CD4-positive, alpha-beta T cell treated with Interleukin-10 for 1 hour (primary cell): Measurements from ENCODE around the gene NUAK1.
"Not testable (repeated sequence)": the region's sequence is repeated elsewhere in the genome, so short reads cannot be mapped to it uniquely, and the experiment has no call there.

Source experiments
- DNase-seq: peaks from one replicate; pipeline ENCODE4 v3.0.0-alpha.2; 2020

The NUAK1 gene

DNA sequence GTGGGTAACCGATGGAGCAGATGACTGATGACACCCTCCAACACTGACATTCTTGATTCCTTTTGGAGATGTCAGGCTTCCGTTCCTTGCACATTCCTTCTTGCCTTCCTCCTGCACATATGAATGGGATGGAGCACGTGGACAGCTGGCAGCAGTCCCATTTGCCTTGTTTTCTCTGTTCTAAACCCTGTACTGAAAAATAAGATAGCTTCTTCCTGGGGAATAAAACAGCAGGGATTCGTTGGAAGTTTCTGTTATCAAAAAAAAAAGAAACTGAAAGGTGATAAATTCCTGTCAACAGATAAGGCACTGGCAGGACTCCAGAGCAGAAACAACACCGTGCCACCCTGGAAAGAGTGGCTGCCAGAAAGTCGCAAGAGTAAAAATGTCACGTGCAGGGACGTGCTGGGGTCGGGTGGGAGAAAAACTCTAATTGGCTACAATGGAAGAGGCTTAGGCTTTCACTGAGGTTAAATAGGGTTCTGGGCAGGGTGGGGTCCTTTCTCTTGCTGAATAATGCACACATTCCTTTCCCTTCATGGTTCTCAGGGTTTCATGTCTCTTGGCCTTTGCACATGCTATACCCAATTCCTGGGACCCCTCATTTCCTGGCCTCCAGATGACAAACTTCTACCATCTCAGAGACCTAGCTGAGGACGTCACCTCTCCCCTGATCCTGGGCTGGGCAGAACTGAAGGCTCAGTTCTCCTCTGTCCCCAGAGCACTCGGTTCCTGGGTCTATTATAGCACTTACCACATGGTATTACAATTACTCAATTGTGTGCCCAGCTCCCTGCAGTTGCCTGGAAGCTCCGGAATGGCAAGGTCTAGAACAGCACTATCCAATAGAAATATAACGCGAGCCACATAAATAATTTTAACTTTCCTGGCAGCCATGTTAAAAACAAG, 7.0 kb upstream of the NUAK1 start:
- no peak for DNase-seq

DNA sequence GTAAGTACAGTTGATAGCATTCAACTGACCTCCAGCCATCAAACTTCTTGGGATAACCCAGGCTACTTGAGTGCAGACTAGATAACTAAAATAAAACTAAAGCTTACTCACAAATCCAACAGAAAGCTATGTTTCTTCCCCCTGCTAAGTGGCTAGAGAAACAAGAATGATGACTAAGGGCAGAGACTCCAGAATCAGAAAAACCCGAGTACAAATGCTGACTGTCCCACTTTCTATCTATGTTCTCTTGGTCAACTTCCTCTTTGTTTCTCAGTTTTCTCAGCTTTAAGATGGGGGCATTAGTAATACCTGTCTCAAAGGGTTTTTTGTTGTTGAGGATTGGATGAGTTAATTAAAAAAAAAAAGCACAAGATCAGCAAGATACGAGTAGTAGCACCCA, 6.1 kb upstream of the NUAK1 start:
- no peak for DNase-seq

DNA sequence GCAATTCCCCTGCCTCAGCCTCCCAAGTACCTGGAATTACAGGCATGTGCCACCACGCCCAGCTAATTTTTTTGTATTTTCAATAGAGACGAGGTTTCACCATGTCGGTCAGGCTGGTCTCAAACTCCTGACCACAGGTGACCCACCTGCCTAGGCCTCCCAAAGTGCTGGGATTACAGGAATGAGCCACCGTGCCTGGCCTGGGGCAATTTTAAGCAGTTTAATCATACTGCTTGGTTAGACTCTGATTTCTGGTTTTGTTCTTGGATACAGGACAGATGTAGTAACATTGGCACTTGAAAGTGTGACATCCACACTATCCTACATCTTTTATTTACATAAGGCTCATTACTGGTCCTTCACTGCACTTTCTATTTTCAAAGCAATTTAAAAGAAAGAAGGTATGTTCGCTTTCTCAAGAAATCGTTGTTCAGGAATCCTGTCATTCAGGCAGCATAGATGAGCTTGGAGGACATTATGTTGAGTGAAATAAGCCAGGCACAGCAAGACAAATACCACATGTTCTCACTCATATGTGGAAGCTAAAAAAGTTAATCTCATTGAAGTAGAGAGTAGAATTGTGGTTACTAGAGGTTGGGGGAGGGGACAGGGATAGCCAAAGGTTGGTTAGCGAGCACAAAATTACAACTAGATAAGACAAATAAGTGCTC, 4.0 kb upstream of the NUAK1 start:
- DNase-seq = no peak

DNA sequence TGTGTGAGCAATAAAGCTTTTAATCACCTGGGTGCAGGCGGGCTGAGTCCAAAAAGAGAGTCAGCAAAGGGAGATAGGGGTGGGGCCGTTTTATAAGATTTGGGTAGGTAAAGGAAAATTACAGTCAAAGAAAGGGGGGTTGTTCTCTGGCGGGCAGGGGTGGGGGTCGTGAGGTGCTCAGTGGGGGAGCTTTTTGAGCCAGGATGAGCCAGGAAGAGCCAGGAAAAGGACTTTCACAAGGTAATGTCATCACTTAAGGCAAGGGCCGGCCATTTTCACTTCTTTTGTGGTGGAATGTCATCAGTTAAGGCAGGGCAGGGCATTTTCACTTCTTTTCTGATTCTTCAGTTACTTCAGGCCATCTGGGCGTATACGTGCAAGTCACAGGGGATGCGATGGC, 3.2 kb upstream of the NUAK1 start:
- DNase-seq = not testable (repeated sequence)

DNA sequence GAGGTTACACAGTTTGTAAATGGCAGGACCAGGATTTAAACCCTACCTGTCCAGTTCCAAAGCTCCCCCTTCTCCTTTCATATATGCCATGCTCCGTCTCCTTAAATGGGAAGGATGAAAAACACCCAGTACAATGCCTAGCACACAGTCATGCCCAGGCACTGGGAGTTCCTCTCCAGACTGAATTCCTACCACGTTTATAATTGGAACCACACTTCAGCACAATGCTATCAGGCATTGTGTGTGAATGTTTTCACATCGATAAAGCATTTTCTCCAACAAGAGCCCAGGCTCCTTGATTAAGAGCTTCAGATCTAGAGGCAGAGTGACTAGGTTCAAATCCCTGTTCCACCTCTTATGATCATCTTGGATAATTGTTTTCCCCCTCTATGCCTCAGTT, 2.7 kb upstream of the NUAK1 start:
- DNase-seq = no peak

DNA sequence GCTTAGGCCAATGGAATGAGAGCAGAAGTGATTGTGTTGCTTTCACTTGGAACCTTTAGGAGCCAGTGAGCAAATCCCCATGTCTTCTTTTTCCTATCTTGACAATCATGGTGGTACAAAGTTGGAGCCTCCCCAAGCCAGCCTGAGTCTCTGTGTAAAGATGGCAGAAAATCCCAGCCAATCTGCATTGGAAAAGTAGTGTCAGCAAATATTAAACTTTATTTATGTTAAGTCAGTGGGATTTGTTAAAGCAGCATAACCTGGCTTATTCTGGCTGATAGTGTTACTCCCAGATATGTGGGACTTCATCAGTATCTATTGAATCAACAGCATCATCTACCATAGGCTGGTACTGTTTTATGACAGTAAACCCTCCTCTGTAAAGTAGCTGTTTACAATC, 2.2 kb upstream of the NUAK1 start:
- no peak for DNase-seq

DNA sequence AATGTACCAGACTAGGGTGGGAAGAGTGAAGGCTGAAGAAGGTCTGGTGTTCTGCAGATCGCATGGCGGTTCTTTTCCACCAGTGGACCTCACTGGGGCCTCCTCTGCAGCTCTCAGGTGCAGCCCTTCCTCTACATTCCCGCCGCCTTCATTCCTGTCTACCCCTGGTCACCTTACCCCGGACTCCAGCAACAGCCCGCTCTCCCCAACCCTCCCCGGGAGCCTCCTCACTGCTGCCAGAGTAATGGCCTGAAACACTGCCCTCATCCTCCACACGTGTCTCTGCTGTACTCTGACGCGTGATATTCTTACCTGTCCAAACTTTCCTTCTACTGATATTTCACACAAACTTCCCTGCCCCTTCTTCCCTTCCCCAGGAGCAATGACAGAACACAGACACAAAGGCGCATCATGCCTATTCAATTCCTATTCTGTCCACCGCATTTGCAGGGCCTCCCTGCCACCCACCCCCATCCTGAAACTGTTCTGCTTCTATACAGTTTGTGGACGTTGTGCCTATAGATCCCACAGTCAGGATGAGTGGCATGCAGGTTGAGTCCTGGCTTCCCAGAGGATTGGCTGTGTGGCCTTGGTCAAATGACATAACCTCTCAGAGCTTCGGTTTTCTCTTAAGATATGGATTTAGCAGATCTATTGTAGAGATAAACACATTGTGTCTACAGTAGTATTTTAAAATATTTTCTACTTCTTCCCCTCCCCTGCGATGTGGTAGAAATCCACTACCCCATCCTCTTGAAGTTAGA, 1.7 kb upstream of the NUAK1 start:
- DNase-seq = no peak

DNA sequence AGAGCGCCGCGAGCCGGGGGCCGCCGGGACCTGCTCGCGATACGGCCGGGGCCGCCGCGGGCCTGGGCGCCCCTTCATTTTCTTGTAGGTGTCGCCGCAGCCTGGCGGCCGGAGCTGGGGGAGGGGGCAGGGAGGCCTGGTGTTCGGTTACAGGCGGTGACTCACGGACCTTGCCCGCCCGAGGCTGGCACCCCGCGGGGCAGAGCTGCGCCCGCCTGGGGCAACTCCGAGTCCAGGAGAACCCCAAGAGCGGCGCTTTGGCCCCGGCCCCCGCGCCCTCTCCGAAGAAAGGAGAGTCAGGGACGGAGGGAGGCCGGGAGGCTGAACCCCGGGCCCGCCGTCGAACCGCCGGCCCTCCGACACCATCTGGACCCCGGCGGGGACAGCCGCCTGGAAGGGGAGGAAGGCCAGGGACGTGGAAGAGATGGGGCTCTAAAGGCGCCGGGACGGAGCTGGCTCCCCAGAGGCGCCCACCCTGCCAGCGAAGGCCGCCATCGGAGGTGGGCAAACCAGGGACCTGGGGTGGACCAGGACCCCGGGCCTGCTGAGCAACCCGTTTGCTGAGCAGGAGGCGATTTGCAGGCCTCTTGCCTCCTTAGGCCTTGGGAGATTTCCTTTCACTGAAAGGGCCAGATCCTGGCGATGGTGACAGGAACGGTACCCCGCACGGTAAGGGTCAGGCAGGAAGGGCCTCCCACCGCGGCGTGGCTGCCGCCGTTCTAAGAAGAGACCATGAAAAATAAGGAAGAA, 843 bp upstream of the NUAK1 start:
- no peak for DNase-seq

DNA sequence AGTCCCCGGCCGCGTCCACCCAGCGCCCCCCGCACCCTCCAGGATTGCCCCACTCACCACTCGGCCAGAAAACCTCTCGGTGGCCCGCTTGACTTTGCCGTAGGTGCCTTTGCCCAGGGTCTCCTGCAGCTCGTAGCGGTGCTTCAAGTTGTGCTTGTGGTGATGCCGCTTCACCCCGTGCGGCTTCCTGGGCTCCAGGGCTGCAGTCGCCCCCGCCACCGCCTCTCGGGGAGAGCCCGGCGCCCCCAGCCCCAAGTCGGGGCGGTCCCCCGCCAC, 459 bp downstream of the NUAK1 start:
- no peak for DNase-seq

DNA sequence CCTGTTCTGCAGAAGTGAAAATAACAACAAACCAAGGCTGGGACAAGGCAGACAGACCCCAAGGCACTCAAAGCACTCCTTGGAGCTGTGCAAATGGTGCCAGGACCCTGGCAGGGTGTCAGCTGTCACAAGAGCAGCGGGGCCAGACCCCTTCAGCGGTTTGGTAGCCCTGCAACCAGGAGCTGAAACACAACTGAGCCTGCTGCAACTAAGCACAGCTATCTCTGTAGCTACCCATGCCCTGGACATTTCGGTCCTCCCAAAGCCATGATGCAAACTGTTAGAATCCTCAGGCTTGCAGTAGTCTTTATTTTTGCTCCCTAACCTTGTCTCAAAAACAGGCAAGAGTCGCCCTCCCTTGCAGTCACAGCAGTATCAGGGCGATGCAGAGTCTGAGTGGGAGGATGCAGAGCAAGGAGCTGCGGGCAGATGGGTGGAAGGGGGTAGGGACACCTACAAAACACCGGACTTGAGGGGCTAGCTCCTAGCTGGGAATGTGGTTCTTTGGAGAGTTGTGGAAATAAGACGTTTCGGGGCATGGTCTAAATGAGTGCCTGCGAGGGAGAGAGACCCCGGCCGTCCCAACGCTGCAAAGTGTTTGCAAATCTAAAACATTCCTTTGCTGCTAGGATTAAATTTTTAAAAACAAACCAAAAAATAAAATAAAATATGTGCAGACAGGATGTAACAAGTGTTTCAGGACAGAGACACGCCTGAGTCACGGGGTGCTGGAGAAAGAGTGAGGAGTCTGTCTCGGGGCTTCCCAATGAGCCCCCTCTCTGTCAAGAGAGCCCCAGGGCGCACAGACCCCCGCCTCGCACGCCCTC, 1.0 kb downstream of the NUAK1 start:
- DNase-seq = no peak

DNA sequence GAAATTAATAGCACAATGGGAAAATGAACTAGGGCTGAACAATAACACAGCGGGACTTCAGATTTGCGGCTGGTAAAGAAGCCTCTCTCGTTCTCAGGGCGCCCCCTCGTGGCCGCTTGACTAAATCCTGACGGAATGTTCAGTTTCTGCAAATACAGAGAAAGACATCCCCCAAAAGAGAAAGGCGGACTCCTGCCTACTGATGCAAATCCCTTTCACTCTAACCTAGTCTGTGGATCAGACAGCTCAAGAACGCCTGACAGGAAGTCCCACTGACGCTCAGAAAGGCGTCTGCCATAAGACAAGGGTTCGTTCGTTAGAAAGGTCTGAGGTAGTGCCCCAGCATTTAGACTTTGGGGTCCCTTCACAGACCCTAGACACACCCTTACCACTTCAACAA, 2.5 kb downstream of the NUAK1 start:
- peak; percentile 64 for DNase-seq

DNA sequence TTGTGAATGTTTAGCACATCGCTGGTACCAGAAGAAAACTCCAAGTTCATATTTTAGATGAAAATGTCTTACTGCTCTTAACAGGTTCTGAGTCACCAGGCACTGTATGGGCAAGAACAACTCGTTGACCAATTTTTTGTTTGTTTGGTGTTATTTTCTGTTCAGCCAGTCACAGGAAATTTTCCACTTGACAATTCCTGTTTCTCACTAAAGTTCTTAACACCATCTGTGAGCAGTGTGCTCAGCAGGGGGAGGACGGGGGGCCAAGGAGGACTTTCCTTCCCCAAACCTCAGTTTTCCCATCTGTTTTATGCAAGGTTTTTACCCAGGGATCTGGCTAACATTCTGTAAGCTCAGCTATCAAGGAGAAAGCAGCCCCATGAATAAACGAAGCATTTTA, 3.0 kb downstream of the NUAK1 start:
- DNase-seq = no peak

DNA sequence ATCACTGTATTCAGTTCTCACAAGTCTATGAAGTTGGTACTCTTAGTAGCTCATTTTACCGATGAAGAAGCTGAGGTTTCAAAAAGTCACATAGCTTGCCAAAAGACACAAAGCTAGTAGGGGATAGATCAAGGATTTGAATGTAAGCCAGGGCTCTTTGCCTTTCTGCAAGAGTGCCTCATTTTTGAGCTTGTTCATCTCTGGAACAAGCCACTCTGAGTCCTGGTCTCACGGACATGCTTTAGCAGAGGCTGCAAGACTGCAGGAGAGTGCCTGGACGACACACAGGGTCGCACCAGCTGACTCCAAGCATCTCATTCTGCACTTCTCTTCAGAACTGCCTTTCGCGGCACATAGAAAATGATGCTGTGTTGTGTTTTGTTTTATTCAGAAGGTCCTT, 3.7 kb downstream of the NUAK1 start:
- no peak for DNase-seq

DNA sequence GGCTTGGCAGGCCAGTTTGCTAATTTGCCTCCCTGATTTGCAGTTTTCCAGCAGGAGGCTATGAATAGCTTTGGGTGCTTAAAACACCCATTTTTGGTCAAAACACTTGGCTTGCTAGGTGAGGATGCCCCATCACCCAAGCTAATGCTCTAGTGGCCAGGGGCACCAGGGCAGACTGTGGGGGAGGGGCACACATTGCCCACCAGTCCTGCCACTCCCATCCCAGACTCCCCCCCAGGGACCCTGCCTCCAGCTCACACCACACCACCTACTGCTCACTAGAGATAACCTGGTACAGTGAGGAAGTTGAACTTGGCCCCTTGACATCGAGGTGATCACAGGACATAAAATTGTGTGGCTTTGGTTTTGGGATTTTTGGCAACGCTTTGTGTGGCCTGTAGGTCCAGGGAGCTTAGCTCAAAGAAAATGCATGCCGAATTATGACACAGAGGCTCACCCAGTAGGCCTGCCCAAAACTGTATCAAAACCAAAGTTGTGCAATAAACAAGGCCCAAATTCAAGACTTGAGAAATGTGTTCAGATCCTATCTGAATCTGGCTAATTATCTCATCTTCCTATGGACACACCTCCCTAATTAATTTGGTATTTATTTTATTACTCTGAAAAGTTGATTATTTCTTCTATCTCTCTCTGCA, 4.3 kb downstream of the NUAK1 start:
- no peak for DNase-seq

DNA sequence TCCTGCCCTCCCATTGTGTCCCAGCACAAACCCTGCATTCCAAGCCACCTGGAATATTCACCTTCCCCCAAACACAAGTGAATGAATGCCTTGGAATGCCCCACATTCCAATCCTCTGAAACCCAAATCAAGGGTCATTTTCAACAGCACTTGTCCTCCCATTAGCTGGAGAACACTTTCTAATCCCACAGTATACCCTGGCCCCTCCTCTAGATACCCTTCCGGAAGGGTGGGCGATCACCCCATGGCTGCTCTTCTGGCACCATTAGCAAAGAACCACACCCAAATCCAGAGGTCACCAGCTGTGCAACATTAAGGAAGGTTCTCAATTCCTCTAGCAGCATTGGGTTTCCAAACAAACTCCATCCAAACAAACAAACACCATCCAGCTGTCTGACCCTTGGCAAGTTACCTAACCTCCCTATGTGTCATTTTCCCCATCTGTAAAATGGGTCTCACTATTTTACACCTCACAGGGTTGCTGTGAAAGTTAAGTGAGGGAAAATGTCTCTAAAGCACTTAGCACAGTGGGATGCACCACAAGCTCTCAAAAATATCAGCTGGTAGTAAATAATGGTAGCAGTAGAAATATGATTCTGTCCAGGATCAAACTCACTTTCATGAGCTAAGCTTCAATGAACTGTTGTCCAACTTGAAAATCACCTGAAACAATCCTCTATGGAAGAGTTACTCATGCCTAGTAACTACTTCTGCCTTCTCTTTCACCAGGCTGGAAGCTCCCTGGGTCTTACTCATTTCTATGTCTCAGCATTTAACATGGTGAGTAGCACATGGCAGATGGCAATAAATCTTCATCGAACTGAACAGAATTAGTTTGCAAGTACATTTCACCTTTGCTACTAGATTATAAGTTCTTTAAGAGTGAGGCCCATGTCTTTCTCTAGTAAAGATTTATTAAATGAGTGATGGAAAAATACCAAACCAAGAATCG, 5.3 kb downstream of the NUAK1 start:
- DNase-seq = no peak

DNA sequence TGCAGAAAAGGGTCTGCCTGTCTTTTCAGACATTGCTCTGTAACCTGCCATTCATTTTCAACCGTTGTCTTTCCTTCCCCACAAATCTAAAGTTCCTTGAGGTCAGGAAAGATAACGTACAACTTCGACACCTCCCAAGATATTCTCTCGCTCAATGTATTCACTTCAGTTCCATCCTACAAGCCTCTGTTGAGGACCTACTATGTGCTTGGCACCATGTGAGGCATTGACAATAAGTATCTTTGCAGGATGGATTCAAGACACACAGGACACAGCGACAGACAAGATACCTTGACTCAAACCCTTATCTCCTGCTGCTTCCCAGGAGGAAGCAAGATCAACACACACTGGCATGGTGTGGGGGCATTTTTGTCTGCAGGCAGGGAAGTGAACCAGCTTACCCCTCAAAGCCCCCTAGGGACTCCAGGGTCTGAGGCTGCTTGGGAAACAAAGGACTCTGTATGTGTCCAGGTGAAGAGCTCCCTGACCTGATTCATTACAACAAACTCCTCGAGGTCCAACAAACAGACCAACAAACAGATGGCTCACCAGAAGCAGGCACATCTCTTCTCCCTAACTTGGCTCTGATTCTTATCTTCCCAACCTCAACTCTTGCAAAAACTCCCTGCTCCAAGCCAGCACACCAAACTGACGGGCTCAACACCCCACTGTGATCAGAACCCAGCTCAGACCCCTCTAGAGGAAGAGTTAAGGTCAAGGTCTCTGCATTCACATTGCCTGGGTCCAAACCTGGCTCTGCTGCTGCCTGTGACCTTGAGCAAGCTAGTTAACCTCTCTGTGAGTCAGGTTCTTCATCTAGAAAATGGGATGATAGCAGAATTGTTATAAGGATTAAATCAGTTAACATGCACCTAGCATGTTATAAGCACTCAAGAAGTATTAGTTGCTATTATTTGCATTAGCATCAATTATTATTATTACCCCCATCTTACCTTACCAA, 6.3 kb downstream of the NUAK1 start:
- DNase-seq = no peak

DNA sequence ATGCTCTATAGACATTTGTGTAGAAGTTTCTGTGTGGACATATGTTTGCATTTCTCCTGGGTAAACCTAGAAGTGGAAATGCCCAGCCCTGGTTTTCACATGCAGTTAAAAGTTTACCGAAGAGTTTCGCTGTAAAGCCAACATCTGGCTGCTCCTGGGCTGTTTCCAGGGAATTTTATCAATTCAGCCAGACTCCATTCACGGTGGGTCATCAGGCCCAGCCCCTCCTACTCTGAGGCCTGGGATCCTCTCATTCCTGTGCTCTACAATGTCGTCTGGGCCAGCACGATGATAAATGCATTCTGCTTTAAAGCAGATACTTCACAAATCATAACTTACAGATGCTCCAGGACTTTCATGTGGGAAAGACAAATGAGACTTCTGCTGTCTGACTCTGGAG, 7.1 kb downstream of the NUAK1 start:
- no peak for DNase-seq

DNA sequence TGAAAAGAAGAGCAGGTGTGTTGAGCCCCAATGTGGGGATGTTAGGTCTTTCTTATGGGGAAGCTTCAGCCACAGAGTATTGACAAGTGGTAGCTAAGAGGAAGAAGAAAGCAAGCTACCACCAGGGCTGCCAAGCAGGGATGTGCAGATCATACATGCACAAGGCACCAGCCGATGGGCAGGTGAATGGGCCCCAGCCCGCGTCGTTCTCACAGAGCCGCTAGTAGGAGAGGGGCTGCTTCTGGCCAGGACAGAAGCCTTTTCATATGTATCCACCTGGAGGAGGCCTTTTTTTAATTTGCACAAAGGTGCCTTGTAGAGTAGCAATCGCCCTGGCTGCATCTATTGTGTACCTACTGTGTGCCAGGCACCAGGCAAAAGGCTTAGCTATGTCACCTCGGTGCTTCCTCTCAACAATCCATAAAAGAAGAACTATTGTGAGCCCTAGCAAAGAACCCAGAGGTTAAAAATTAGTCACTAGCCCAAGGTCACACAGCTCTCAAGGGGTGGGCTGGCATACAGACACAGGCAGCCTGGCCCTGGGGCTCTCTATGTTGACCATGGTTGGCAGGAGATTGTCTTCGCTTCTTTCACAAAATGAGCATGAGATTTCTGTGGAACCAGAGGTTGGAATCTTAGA, 8.2 kb downstream of the NUAK1 start:
- no peak for DNase-seq
